ENCODE data around the gene EYA2.

EYA2 gene

DNA sequence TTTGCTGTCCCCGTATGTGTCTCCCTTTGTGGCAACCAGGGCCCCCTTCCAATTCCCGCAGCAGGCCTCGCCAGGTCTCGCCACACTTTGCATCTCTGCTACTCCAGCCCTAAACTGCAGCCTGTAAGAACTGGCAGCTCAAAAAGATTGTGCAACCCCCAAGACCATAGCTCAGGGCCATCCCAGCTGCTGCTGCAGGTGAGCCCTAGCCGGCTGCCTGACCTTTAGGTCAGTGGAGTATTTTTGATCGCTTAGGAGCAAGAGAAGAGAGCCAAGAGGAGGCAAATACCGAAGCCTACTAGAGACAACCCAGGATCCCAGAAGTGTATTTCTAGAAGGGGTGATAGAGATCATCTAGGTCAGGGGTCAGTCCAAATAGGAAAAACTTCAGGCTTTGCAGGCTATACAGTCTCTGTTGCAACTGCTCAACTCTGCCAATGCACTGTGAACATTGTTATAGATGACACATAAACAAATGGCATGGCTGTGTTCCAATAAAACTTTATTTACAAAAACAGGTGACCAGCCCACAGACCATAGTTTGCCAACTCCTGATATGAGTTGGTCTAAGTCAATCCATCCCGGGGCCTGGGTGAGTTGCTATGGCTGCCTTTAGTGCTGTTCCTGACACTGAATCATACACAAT, 138.4 kb downstream of the EYA2 start:
- no peak for DNase-seq (ENCODE audit: low read depth in 4 of 4, low spot score in 1 of 4)

DNA sequence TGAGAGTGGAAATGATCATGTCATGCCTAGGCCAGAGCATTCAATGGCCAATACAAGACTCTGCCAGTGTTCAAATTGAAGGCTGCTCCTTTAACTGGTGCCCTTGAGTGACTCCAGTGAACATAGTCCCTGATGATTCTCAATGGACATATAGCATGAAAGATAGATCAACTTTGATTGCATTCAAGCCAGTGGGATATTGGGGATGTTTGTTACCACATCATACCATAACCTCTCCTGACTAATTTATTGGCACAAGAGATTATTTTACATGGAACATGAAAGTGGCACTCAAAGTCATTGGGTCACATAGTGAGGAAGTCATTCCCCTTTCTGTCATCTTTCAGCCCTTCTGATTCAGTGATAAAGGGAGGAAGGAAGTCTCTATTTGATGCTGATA, 139.0 kb downstream of the EYA2 start:
- no peak for DNase-seq (ENCODE audit: low read depth in 4 of 4, low spot score in 1 of 4)

DNA sequence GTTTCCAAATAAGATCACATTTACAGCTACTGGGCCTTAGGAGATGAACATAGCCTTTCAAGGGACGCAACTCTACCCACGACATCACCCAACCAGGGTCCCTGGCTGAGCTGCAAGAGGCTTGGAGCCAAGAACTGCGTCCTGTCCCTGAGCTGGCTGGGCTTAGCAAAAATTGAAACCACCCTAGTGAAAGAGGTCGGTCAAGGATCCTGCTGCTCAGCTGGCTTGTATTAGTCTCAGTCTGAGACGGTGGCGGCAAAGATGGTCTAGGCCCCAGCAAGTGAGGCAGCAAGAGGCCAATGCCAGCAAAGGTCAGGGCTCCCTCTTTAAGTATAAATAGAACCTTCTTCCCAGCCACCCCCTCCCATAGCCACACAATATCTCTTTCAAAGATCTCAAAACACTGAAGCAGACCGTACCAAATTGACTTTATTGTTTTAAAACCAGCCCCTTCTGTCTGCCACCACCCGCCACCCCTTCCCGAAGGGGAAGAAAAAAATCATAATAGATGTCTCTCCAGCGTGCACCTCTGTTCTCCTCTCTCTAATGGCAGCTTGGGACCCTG, 140.5 kb downstream of the EYA2 start:
- no peak for DNase-seq (ENCODE audit: low read depth in 4 of 4, low spot score in 1 of 4)

DNA sequence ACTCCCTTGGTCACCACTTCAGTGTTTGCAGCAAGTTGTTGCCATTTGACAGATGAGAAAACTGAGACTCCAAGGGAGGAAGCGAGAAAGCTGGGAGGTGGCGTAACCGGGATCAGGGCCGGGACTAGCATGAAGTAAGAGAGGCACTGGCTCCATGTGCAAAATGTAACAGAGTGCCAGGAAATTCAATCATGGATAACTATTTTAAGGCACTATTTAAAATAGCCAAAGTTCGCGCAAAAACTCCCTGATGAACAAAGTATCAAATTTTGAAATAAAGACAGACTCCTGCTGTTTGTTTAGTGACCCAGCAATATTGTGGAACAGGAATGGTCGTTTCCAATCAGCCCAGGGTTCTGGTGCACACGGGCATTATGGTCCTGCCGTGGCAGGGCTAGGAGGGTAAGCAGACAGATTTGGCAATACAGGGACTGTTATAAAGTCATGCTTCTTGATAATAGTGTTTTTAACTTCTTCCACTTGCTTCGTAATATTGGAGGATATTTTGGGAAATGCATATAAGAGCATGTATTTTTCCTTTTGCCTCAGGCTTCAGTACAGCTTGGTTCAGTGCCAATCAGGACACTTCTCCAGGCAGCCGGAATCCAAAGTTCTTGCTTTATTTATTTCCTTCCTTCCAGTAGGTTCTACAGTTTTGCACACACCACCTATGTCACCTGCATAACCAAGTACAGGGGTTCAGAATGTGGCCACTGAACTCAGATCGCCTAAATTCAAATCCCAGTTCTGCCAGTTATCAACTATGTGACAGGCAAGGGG, 141.6 kb downstream of the EYA2 start:
- DNase-seq (ENCODE audit: low read depth in 4 of 4, low spot score in 1 of 4), result no peak

DNA sequence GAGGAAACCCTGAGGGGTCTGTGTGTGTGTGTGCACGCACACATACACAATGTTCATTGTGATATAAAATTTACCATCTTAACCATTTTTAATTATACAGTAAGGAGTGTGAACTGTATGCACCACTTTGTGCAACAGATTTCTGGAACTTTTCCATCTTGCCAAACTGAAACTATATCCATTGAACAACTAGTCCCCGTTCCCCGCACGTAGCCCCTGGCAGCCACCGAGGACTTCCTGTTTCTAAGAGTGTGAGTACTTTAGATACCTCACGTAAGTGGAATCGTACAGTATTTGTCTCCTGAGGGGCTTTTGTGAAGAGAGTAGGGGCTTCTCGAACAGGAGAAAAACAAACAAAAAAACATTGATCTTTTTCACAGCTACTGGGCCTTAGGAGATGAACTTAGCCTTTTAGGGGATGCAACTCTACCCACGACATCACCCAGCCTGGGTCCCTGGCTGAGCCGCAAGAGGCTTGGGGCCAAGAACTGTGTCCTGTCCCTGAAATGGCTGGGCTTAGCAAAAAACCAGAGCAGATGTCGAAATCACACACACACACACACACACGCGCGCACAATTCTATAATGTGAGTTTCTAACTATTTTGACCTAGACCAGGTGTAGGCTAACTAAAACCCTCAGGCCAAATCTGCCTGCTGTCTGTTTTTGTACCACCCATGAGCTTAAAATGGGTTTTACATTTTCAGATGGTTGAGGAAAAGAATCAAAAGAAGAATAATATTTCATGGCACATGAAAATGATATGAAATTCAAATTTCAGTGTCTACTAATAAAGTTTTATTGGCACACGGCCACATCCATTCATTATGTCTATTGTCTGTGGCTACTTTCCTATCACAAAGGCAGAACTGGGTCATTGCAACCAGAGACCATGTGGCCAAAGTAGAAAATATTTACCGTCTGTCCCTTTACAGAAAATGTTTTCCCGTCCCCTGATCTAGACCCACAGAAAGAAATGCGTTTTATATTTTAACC, 144.2 kb downstream of the EYA2 start:
- DNase-seq (ENCODE audit: low read depth in 4 of 4, low spot score in 1 of 4), result no peak

DNA sequence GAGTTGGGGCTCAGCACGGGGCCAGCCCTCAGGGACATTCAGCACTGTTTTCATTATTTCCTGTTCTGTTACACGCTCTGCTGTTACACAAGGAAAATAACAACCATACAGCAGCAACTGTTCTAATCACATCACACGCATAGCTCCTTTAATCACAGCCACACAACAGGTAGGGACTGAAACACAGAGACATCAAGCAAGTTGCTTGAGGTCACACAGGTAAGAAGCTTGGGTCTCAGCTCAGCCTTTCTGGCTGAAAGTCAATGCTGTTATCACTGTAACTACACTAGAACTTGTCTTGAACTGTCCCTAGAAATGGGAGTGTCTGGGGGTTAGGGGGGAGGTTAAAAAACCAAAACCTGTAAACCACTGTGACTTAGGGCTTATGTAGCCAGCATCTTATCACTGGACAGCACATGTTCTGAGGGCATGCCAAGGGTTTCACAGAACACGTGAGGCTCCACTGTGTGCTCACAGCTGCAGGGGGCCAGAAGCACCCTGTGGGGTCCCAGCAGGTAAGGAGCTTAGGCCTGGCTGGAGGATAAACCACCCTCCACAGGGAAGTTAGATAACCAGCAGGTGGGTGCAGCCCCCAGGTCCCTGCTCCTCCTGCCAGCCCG, 146.0 kb downstream of the EYA2 start:
- no peak for DNase-seq (ENCODE audit: low read depth in 4 of 4, low spot score in 1 of 4)

DNA sequence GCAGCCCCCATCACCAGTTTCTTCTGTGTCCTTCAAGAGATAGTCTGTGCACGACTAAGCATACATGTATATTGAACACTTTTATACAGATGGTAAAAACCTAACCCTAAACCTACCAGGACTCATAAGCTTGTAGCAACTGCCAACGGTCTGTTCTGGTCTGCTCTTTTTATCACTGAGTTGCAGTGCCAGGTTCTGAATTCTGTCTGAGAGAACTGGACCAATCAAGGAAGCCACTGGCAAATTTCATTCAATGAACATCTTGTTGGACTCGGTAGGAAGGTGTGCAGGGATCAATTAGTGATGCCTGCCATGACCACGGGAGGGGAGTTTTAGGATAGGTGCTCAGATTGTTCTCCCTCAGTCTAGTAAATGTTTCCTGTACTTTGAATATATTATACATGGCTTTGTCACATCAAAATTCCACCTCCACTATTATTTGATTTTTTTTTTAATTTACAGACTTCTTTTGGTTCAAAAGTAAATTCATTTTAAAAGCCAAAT, 146.8 kb downstream of the EYA2 start:
- no peak for DNase-seq (ENCODE audit: low read depth in 4 of 4, low spot score in 1 of 4)

DNA sequence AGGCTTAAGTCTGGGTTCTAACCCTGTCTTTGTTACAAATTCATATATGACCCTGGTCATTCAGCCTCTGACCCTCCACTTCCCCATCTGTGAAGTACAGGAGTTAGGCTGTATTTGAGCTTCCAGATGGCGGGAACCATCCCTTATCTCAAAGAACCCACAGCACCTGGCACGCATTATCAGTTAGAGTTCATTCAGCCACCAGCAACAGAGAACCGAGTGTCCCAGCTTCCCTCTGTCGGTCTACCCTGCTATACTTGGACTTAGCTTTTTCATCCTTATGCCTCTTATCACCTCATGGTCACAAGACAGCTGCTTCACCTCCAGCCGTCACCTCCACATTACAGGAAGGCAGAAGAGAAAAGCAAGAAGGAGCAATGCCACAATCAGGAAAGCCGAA, 147.8 kb downstream of the EYA2 start:
- DNase-seq (ENCODE audit: low read depth in 4 of 4, low spot score in 1 of 4), result no peak

DNA sequence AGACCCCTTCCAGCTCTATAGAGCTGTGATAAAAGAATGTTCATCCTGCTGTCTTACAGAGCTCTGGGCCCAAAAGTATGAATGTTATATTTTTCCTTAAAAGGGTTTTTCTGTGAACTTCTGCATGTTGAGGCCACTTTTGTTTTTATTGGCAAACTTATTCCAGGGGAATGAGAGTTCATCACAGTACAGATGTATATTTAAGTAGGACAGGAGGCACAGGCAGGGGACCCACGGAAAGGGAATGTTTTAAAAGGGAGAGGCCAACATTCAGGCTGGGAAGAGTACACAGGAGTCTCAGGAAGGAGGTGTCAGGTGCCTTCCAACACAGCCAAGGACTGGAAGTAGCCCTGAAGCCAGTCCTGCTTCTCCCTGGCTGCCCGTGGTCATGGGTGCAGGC, 148.4 kb downstream of the EYA2 start:
- no peak for DNase-seq (ENCODE audit: low read depth in 4 of 4, low spot score in 1 of 4)

DNA sequence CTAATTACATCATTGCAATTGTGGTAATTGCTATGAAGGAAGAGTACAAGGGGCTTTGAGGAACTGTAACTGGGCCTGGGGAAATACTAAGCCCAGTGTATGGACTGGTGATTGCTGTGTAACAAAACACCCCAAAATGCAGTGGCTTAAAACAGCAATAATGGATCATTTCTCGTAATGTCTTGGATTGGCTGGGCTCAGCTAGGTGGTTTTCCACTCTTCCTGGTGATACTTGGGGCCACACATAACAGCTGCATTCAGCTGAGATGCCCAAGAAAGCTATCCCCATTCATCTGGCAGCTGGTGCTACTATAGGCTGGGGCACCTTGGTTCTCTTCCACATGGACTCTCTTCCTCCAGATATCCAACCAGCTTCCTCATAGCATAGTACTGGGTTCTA, 150.3 kb downstream of the EYA2 start:
- no peak for DNase-seq (ENCODE audit: low read depth in 4 of 4, low spot score in 1 of 4)

DNA sequence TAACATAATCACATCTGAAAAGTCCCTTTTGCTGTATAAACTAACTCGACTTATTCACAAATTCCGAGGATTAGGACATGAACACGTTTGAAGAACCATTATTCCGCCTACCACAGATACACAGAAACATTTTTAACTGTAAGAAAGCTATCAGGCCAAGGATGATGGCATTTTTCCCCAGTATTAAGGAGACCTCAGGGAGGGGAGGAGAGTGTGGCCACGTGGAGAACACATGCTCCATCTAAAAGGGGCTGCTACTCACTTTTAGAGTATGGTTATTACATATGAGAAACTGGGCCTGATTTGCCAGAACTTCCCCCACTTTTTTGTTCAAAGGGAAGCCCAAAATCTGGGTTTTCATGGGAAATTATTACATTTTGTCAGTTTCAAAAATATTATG, 153.4 kb downstream of the EYA2 start:
- DNase-seq (ENCODE audit: low read depth in 4 of 4, low spot score in 1 of 4), result no peak

DNA sequence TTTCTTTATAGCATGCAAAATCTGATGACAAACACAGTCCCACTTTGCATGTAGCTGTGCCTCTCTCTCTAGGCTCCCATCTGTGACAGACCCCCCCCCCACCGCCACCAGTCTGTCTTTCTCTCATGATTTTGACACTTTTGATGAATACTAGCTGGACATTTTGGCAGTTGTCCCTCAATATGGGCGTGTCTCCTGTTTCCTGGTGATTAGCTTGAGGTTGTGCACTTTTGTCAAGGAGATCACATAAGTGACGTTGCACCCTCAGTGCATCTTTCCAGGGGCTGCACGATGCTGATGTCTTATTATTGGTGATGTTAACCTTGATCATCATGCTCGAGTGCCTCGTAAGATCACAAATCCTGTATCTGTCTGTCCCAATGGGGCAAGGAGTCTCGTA, 155.1 kb downstream of the EYA2 start:
- DNase-seq (ENCODE audit: low read depth in 4 of 4, low spot score in 1 of 4), result no peak

DNA sequence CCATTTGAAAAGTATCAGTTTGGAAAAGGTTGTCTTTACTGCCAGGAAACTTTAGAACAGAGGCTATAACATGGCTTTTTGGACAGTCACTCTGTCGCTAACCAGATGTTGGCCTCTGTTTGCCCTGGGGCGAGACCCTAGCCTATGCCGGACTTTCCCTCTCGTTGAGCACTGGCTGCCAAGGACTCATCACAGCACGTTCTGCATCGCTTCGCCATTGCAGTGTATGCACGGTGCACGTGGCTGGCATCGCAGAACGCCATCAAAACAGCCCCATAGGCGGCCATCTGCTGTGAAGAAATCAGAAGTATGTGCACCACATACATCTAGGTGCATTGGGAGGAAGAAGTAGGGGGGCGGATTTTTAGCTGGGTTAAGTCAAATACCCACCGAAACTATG, 156.4 kb downstream of the EYA2 start:
- no peak for DNase-seq (ENCODE audit: low read depth in 4 of 4, low spot score in 1 of 4)

DNA sequence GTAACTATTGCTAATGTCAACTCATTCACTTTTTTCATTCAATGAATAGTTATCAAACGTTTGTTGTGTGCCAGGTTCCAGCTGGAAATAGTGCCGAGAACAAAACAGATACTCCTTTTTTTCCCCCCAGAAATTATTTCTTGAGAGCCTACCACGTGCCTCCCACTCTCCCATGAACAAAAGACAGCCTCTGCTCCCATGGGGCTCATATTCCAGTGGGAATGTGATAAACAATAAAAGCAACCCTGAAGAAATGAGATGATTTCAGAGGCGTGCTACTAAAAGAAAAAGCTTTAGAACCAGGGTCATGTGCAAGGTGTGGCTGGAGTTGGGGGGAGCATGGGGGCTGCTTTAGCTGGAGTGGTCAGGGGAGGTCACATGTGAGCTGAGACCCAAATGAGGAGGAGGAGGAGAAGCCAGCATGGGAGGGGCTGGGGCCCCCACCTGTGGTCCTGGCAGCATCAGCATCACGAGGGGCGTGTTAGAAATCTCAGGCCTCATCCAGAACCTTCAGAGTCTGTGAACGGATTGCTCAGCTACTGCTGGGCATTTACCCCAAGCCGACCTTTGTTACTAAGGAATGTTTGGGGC, 157.4 kb downstream of the EYA2 start:
- DNase-seq (ENCODE audit: low read depth in 4 of 4, low spot score in 1 of 4), result no peak

DNA sequence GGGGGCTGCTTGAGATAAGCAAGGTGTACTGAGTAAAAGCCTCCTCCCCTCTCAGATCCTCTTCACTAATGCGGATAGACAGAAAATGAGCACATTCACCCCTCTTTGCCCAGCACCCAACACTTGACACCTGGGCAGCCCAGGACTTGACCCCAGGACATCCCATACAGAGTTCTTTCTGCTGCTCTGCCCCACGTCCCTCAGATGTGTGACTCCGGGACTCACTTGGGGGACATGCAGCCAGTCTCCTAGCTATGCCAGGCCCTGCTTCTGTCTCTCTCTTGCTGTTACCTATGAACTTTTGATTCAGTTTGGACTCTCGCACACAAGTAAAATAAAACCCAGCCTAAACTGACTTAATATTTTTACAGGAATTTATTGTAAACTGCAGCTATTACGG, 159.9 kb downstream of the EYA2 start:
- DNase-seq (ENCODE audit: low read depth in 4 of 4, low spot score in 1 of 4), result no peak

DNA sequence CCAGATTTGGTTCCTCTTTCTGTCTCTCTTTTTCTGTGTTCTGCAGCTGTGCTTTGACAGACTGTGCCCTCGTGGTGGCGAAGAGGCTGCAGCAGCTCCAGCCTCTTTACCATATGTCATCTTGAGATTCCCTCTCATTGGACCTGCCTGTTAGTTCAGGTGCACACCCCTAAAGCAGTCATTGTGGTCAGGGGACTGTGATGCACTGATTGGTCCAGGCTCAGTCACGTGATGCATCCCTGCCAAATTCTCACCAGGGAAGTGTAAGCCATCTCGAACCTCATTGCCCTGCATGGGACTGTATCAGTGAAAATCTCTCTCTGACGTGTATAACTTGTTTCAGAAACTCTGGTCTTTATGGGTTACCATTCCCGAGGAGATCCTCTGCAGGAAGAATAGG, 160.3 kb downstream of the EYA2 start:
- no peak for DNase-seq (ENCODE audit: low read depth in 4 of 4, low spot score in 1 of 4)

DNA sequence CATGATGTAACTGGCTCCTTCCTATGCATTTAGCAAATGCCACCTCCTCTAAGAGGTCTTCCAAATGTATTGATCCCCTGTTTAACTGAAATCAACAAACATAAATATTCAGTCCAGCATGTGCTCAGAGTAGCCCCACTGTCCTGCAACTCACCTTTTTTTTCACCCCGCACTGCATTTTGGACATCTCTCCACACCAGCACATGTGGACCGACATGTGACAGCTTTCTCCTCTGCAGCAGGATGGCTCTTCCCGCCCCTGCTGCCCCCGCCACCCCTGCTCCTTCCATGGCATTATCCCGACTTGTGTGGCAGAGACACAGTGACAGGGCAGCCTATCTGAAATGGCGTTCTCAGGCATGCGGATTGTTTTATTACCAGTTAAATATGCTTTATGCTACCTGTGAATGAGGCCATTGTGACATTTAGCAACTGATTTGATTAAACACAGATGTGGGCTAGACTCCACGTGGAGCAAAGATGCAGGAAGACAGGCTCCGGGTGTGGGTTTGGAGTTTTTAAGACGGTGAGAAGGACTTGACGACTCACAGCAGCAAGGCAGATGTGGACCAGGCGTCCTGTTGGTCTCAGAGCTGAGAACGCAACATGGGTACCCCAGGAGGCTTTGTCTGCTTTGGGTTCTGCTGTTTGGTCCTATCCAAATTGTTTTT, 161.2 kb downstream of the EYA2 start:
- no peak for DNase-seq (ENCODE audit: low read depth in 4 of 4, low spot score in 1 of 4)

DNA sequence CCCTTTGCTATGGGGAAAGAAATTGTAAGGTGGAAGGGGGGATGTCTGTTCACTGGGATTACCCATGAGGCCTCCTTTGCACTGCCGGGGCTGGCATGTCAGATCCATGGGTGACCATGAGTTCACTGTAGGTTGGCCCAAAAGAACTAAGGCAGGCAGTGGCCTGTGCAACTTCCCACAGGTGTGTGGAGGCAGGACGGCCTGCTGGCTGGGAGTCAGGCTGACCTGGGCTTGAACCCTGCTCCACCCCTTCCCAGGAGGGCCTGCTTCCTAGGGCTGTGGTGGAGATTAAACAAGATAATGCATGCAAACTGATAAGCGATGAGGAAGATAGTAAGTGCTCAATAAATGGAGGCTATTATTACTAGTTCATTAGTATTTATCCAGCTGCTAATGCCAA, 163.0 kb downstream of the EYA2 start:
- DNase-seq (ENCODE audit: low read depth in 4 of 4, low spot score in 1 of 4), result no peak

DNA sequence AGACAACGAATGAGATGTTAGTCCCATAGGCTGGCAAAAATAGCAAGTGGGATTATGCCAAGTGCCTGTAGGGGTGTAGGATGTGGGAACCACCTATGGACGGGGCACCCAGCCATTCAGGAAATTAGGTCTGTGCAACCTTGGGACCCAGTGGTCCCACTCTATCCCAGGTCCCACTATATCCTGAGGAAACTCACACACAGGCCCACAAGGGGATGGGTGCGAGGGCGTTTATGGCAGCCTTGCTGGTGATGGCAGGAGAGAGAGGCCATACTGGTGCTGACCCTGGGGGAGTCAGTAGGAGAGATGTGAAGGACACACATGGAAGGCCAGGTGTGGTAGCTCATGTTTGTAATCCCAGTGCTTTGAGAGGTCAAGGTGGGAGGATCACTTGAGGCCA, 163.6 kb downstream of the EYA2 start:
- DNase-seq (ENCODE audit: low read depth in 4 of 4, low spot score in 1 of 4), result no peak

DNA sequence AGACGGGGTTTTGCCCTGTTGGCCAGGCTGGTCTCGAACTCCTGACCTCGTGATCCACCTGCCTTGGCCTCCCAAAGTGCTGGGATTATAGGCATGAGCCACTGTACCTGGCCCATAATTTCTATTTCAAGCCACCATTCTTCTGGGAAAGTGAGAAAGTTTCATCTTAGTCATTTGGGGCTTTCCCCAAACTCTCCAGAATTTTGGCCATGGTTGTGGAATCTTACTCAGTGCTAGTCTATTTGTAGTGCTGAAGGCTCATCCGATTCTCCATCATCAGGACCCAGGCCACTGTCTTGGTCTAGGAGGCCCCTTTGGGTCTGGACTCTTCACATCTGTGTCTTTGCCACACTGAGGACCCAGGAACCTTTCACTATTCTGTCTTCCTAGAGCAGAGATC, 164.9 kb downstream of the EYA2 start:
- DNase-seq (ENCODE audit: low read depth in 4 of 4, low spot score in 1 of 4), result no peak

Measured in stimulated activated CD4-positive, alpha-beta T cell treated with anti-CD3 and anti-CD28 coated beads, Interleukin-1b, Interleukin-23, amount 100 ng/mL, for 24 hours (primary cell).